Putamen (tissue), 1 donor: ENCODE measurements around the gene ZFHX3.
A peak's percentile ranks its signal among the peaks of the same experiment; 100 is the strongest.

ENCODE experiments used
- DNase-seq: peaks from one replicate; pipeline ENCODE4 v3.0.0-alpha.2; 2016; ENCODE audit warnings: low spot score

The ZFHX3 gene

GRCh38 chr16:72865835-72866234 is 182.1 kb downstream of the ZFHX3 start:
- DNase-seq: no peak

GRCh38 chr16:72865258-72865657 is 182.7 kb downstream of the ZFHX3 start:
- no peak for DNase-seq

GRCh38 chr16:72864130-72864833 is 183.6 kb downstream of the ZFHX3 start:
- no peak for DNase-seq

GRCh38 chr16:72862090-72862489 is 185.8 kb downstream of the ZFHX3 start:
- DNase-seq: no peak

- no peak for DNase-seq
These were observed 187.0 kb downstream of the ZFHX3 start for GRCh38 chr16:72860726-72861562.

- DNase-seq: no peak
These were observed 188.3 kb downstream of the ZFHX3 start for GRCh38 chr16:72859581-72859980.

- no peak for DNase-seq
These were observed 189.0 kb downstream of the ZFHX3 start for GRCh38 chr16:72858665-72859493.

- no peak for DNase-seq
These were observed 189.9 kb downstream of the ZFHX3 start for GRCh38 chr16:72857834-72858664.

GRCh38 chr16:72856797-72857196 is 191.1 kb downstream of the ZFHX3 start:
- DNase-seq: no peak

GRCh38 chr16:72854267-72854959 is 193.5 kb downstream of the ZFHX3 start:
- DNase-seq: no peak

- no peak for DNase-seq
These were observed 194.2 kb downstream of the ZFHX3 start for GRCh38 chr16:72853575-72854266.

GRCh38 chr16:72852421-72852820 is 195.5 kb downstream of the ZFHX3 start:
- no peak for DNase-seq

GRCh38 chr16:72850853-72851252 is 197.1 kb downstream of the ZFHX3 start:
- DNase-seq: no peak

GRCh38 chr16:72850021-72850420 is 197.9 kb downstream of the ZFHX3 start:
- DNase-seq: no peak

GRCh38 chr16:72848759-72849664 is 198.9 kb downstream of the ZFHX3 start:
- DNase-seq: peak; percentile 66

GRCh38 chr16:72848028-72848400 is 199.9 kb downstream of the ZFHX3 start:
- no peak for DNase-seq

GRCh38 chr16:72847187-72848027 is 200.5 kb downstream of the ZFHX3 start:
- DNase-seq: peak; percentile 56

- no peak for DNase-seq
These were observed 201.3 kb downstream of the ZFHX3 start for GRCh38 chr16:72846594-72846993.
